CD8-positive, alpha-beta memory T cell (primary cell): Measurements from ENCODE around the gene TAGLN2. TPM values are rescaled to one million over a fixed set of nuclear protein-coding genes. Genes with fewer than 3 reads are reported as not detected.

Source experiments
- CTCF ChIA-PET: fragments of 350-600 bp; sonication (Branson Sonifier 250); formaldehyde crosslinking; loops from one replicate; lab custom pipeline; 2021; ENCODE audit warnings: antibody characterized with exemption; lab: Charles Lee
- POLR2A ChIA-PET: fragments of 350-600 bp; sonication (Branson Sonifier 250); formaldehyde crosslinking; loops from one replicate; lab custom pipeline; 2021; ENCODE audit warnings: antibody characterized with exemption; lab: Charles Lee
- DNase-seq, 5 donors: peaks; one replicate each; pipeline versions ENCODE4 v3.0.0 to v3.0.0-alpha.2; 2020 to 2022; ENCODE audit warnings: mixed read lengths in 1 of 5
- H3K27ac ChIP-seq: one replicate; pipeline ENCODE4 v1.7.0; 2013; ENCODE audit warnings: low read depth, mild to moderate bottlenecking, low read length, moderate library complexity
- H3K27me3 ChIP-seq: 2 replicates; pipeline ENCODE4 v1.7.0; 2013; ENCODE audit warnings: low read length, mild to moderate bottlenecking; ENCODE audit not compliant: insufficient read depth, poor library complexity, severe bottlenecking
- H3K36me3 ChIP-seq: 2 replicates; pipeline ENCODE4 v1.7.0; 2013; ENCODE audit warnings: mild to moderate bottlenecking, low read length, moderate library complexity; ENCODE audit not compliant: insufficient read depth
- H3K4me1 ChIP-seq: 2 replicates; pipeline ENCODE4 v1.7.0; 2013; ENCODE audit warnings: mild to moderate bottlenecking, low read length, moderate library complexity; ENCODE audit not compliant: insufficient read depth
- H3K4me3 ChIP-seq: 2 replicates; pipeline ENCODE4 v1.7.0; 2013; ENCODE audit warnings: mild to moderate bottlenecking, low read length
- H3K9me3 ChIP-seq: 2 replicates; pipeline ENCODE4 v1.7.0; 2013; ENCODE audit warnings: mild to moderate bottlenecking, low read length
- H3K27ac Mint-ChIP-seq, 8 donors: one replicate each; pipeline ENCODE4 v1.8.0; 2020 to 2021; ENCODE audit warnings: mixed read lengths in 8 of 8, mild to moderate bottlenecking in 6 of 8, inconsistent platforms in 3 of 8, moderate library complexity in 3 of 8
- H3K27me3 Mint-ChIP-seq, 2 donors: one replicate each; pipeline ENCODE4 v1.8.0; 2020 to 2021; ENCODE audit warnings: mixed read lengths in 2 of 2, mild to moderate bottlenecking in 1 of 2, moderate library complexity in 1 of 2
- H3K36me3 Mint-ChIP-seq, 3 donors: one replicate each; pipeline ENCODE4 v1.8.0; 2020 to 2021; ENCODE audit warnings: mixed read lengths in 3 of 3, inconsistent platforms in 1 of 3, mild to moderate bottlenecking in 1 of 3
- H3K4me1 Mint-ChIP-seq, 3 donors: one replicate each; pipeline ENCODE4 v1.8.0; 2020 to 2021; ENCODE audit warnings: mixed read lengths in 3 of 3, inconsistent platforms in 1 of 3, mild to moderate bottlenecking in 1 of 3
- H3K4me3 Mint-ChIP-seq, 7 donors: one replicate each; pipeline ENCODE4 v1.8.0; 2020 to 2021; ENCODE audit warnings: mixed read lengths in 7 of 7, mild to moderate bottlenecking in 6 of 7, moderate library complexity in 4 of 7, inconsistent platforms in 2 of 7
- H3K9me3 Mint-ChIP-seq, 5 donors: one replicate each; pipeline ENCODE4 v1.8.0; 2020 to 2022; ENCODE audit warnings: mixed read lengths in 5 of 5, mild to moderate bottlenecking in 3 of 5, moderate library complexity in 2 of 5, inconsistent platforms in 1 of 5
- polyA plus RNA-seq: library from polyadenylated mRNA; unstranded; fragments of 300-500 nt; fragmentation: Illumina TruSeq; gene quantifications from one replicate; pipeline ENCODE4 v1.2.3, GENCODE V29; 2021
- total RNA-seq, 2 experiments: library from RNA; stranded (reverse); gene quantifications; one replicate each; pipeline ENCODE4 v1.2.3, GENCODE V29; 2021

TAGLN2 gene
- total and polyA plus RNA-seq, 3 experiments from 2014 or later = 566 to 811 (median 578) TPM

- Mint-ChIP-seq H3K4me1 (peaks cover 0 to 2% (median 0%) of the 10 kb centered on the region in 3 donors), H3K27ac (peak overlapping the region in 2 of 8 donors; percentile 3 to 11), H3K27me3 (no peaks in the 10 kb centered on the region), H3K4me3 (no peak overlapping the region), H3K9me3 (no peaks in the 10 kb centered on the region), H3K36me3 (peaks cover 0 to 3% (median 0%) of the 10 kb centered on the region in 3 donors)
- CTCF ChIA-PET = no interaction called here
- no peaks in the 10 kb centered on the region for H3K4me1 ChIP-seq
- no peak for DNase-seq
- H3K4me3 ChIP-seq = no peak overlapping the region
- no peaks in the 10 kb centered on the region for H3K9me3 ChIP-seq
- no peaks in the 10 kb centered on the region for H3K27me3 ChIP-seq
- POLR2A ChIA-PET = no interaction called here
- no peak overlapping the region for H3K27ac ChIP-seq
- no peaks in the 10 kb centered on the region for H3K36me3 ChIP-seq
Observed at GRCh38 chr1:159898527-159898926, 26.8 kb downstream of the TAGLN2 start.

- no peak overlapping the region for H3K4me3 Mint-ChIP-seq
- no peaks in the 10 kb centered on the region for H3K27me3 Mint-ChIP-seq
- H3K4me1 ChIP-seq = no peaks in the 10 kb centered on the region
- CTCF ChIA-PET = no interaction called here
- no peaks in the 10 kb centered on the region for H3K9me3 Mint-ChIP-seq
- no peaks in the 10 kb centered on the region for H3K9me3 ChIP-seq
- peak overlapping the region in 1 of 8 donors; percentile 11 for H3K27ac Mint-ChIP-seq
- POLR2A ChIA-PET = no interaction called here
- H3K27ac ChIP-seq = no peak overlapping the region
- H3K36me3 Mint-ChIP-seq = no peaks in the 10 kb centered on the region
- no peak overlapping the region for H3K4me3 ChIP-seq
- DNase-seq = no peak
- peaks cover 0 to 2% (median 0%) of the 10 kb centered on the region in 3 donors for H3K4me1 Mint-ChIP-seq
- no peaks in the 10 kb centered on the region for H3K27me3 ChIP-seq
- H3K36me3 ChIP-seq = no peaks in the 10 kb centered on the region
Observed at GRCh38 chr1:159897962-159898361, 27.3 kb downstream of the TAGLN2 start.

GRCh38 chr1:159896546-159896930 lies 28.8 kb downstream of the TAGLN2 start:
- POLR2A ChIA-PET = no interaction called here
- Histone ChIP-seq H3K27ac (no peak overlapping the region), H3K27me3 (no peaks in the 10 kb centered on the region), H3K9me3 (no peaks in the 10 kb centered on the region), H3K4me1 (no peaks in the 10 kb centered on the region), H3K36me3 (no peaks in the 10 kb centered on the region), H3K4me3 (no peak overlapping the region)
- no peak for DNase-seq
- H3K4me1 Mint-ChIP-seq = peaks cover 2 to 5% (median 3%) of the 10 kb centered on the region in 3 donors
- no peaks in the 10 kb centered on the region for H3K27me3 Mint-ChIP-seq
- no peak overlapping the region for H3K27ac Mint-ChIP-seq
- H3K9me3 Mint-ChIP-seq = no peaks in the 10 kb centered on the region
- CTCF ChIA-PET = interaction anchor here (1.0 to 13.4 kb wide), 2 partner anchors 11 to 98 kb away, joined by 3 to 316 read pairs; partner anchors contain the start of gene FCRL6
- peaks cover 0 to 3% (median 0%) of the 10 kb centered on the region in 3 donors for H3K36me3 Mint-ChIP-seq
- no peak overlapping the region for H3K4me3 Mint-ChIP-seq

- Histone ChIP-seq H3K4me3 (no peak overlapping the region), H3K27me3 (no peaks in the 10 kb centered on the region), H3K9me3 (no peaks in the 10 kb centered on the region), H3K4me1 (no peaks in the 10 kb centered on the region), H3K36me3 (no peaks in the 10 kb centered on the region), H3K27ac (no peak overlapping the region)
- Mint-ChIP-seq H3K9me3 (no peaks in the 10 kb centered on the region), H3K4me1 (peaks cover 7 to 10% (median 9%) of the 10 kb centered on the region in 3 donors), H3K27me3 (no peaks in the 10 kb centered on the region), H3K36me3 (peaks cover 0 to 5% (median 0%) of the 10 kb centered on the region in 3 donors), H3K27ac (no peak overlapping the region), H3K4me3 (no peak overlapping the region)
- DNase-seq = no peak
- CTCF ChIA-PET = interaction anchor here (1.0 to 13.4 kb wide), 3 partner anchors 12 to 97 kb away, joined by 3 to 316 read pairs (median 4); partner anchors contain the start of gene FCRL6
- POLR2A ChIA-PET = interaction anchor here (1.0 kb wide), 1 partner anchor 28 kb away, joined by 3 read pairs; no protein-coding TSS in a partner anchor
Observed at GRCh38 chr1:159895836-159896545, 29.3 kb downstream of the TAGLN2 start.

GRCh38 chr1:159895286-159895685 lies 30.0 kb downstream of the TAGLN2 start:
- Mint-ChIP-seq H3K27me3 (no peaks in the 10 kb centered on the region), H3K4me1 (peaks cover 8 to 11% (median 10%) of the 10 kb centered on the region in 3 donors), H3K36me3 (peaks cover 0 to 5% (median 0%) of the 10 kb centered on the region in 3 donors), H3K27ac (no peak overlapping the region), H3K4me3 (no peak overlapping the region), H3K9me3 (no peaks in the 10 kb centered on the region)
- Histone ChIP-seq H3K4me1 (peaks cover 2% of the 10 kb centered on the region), H3K27me3 (no peaks in the 10 kb centered on the region), H3K9me3 (no peaks in the 10 kb centered on the region), H3K4me3 (no peak overlapping the region), H3K27ac (no peak overlapping the region), H3K36me3 (no peaks in the 10 kb centered on the region)
- ChIA-PET CTCF (interaction anchor here (0.6 to 13.4 kb wide), 4 partner anchors 13 to 113 kb away, joined by 3 to 316 read pairs (median 35); partner anchors contain the start of genes DUSP23 and FCRL6), POLR2A (interaction anchor here (1.0 kb wide), 1 partner anchor 29 kb away, joined by 3 read pairs; no protein-coding TSS in a partner anchor)
- DNase-seq = no peak

- H3K4me1 ChIP-seq = peaks cover 17% of the 10 kb centered on the region
- Mint-ChIP-seq H3K27me3 (no peaks in the 10 kb centered on the region), H3K4me3 (no peak overlapping the region), H3K27ac (peak overlapping the region in 1 of 8 donors; percentile 41), H3K9me3 (no peaks in the 10 kb centered on the region), H3K36me3 (peaks cover 0 to 5% (median 0%) of the 10 kb centered on the region in 3 donors), H3K4me1 (peaks cover 21 to 26% (median 25%) of the 10 kb centered on the region in 3 donors)
- H3K9me3 ChIP-seq = no peaks in the 10 kb centered on the region
- no peak overlapping the region for H3K27ac ChIP-seq
- CTCF ChIA-PET = interaction anchor here (0.7 to 13.4 kb wide), 23 partner anchors 8 to 760 kb away, joined by 3 to 316 read pairs (median 5); partner anchors contain the start of genes DUSP23, FCRL6, IGSF9 and SLAMF8
- H3K27me3 ChIP-seq = no peaks in the 10 kb centered on the region
- DNase-seq = no peak
- no peak overlapping the region for H3K4me3 ChIP-seq
- no peaks in the 10 kb centered on the region for H3K36me3 ChIP-seq
- POLR2A ChIA-PET = interaction anchor here (1.1 kb wide), 1 partner anchor 31 kb away, joined by 3 read pairs; no protein-coding TSS in a partner anchor
Observed at GRCh38 chr1:159892944-159893343, 32.4 kb downstream of the TAGLN2 start.

GRCh38 chr1:159891275-159892157 lies 33.8 kb downstream of the TAGLN2 start:
- no peaks in the 10 kb centered on the region for H3K27me3 Mint-ChIP-seq

More at GRCh38 chr1:159891275-159892157, 33.8 kb downstream of the TAGLN2 start:
- Histone ChIP-seq H3K9me3 (no peaks in the 10 kb centered on the region), H3K4me3 (no peak overlapping the region), H3K36me3 (no peaks in the 10 kb centered on the region), H3K4me1 (peaks cover 17% of the 10 kb centered on the region), H3K27ac (no peak overlapping the region), H3K27me3 (no peaks in the 10 kb centered on the region)
- Mint-ChIP-seq H3K36me3 (peaks cover 0 to 5% (median 0%) of the 10 kb centered on the region in 3 donors), H3K27ac (peak overlapping the region in 4 of 8 donors; percentile 37 to 74 (median 50)), H3K4me3 (peak overlapping the region in 1 of 7 donors; percentile 67), H3K4me1 (peaks cover 24 to 26% (median 25%) of the 10 kb centered on the region in 3 donors), H3K9me3 (no peaks in the 10 kb centered on the region)
- POLR2A ChIA-PET = interaction anchor here (1.8 kb wide), 1 partner anchor 92 kb away, joined by 7 read pairs; no protein-coding TSS in a partner anchor
- DNase-seq = peak; percentile 66 to 88 (median 73)
- CTCF ChIA-PET = interaction anchor here (0.7 to 13.4 kb wide), 30 partner anchors 9 to 139 kb away, joined by 3 to 316 read pairs (median 5); partner anchors contain the start of genes DUSP23, FCRL6, IGSF9 and TAGLN2
